HepG2 (cell line): Measurements from ENCODE around the gene TCFL5. TPM values are rescaled to one million over a fixed set of nuclear protein-coding genes. Genes with fewer than 3 reads are reported as not detected.
A peak's percentile ranks its signal among the peaks of the same experiment; 100 is the strongest.

Source experiments
- ATAC-seq: fragments of 200-7000 bp; cut with Tn5 transposase; 3 replicates; pipeline ENCODE4 v1.9.1; 2020; ENCODE audit warnings: mild to moderate bottlenecking, moderate library complexity
- BruUV-seq: library from RNA; stranded (reverse); fragments of 400-500 nt; replicated peaks from 2 replicates; lab custom pipeline; 2021; lab: Mats Ljungman, UMichigan
- CTCF ChIA-PET: fragments of 300-600 bp; formaldehyde crosslinking; extraction: SDS; loops from one replicate; lab custom pipeline; 2021; ENCODE audit warnings: low total read pairs, inconsistent platforms, low intra/inter-chr PET ratio; lab: Yijun Ruan, JAX
- POLR2A ChIA-PET: fragments of 350-600 bp; sonication (Branson Sonifier 250); formaldehyde crosslinking; loops from one replicate; lab custom pipeline; 2020; ENCODE audit warnings: antibody characterized with exemption, inconsistent platforms; lab: Yijun Ruan, JAX
- DNase-seq: peaks from one replicate; pipeline ENCODE4 v3.0.0-alpha.2; 2015; ENCODE audit warnings: low spot score
- FAIRE-seq: peaks from 3 replicates; lab custom pipeline; 2011; peaks lifted over from hg19 to GRCh38; lab: Jason Lieb, UNC
- H2AFZ ChIP-seq: one replicate; pipeline ENCODE4 v1.6.1; 2011; ENCODE audit warnings: low read length, inconsistent platforms
- H3K27ac ChIP-seq: fragments of 300-600 bp; 3 replicates; pipeline ENCODE4 v1.8.0; 2011; ENCODE audit warnings: mixed run types, mild to moderate bottlenecking, mixed read lengths, low read length, inconsistent platforms; ENCODE audit not compliant: insufficient read depth; ENCODE audit errors: extremely low read length
- H3K27me3 ChIP-seq, 2 experiments: fragments of 200-600 bp in 1 of 2; 2 replicates in 1 of 2; 3 replicates in 1 of 2; pipeline versions ENCODE4 v1.6.0 to v1.8.0; 2011; ENCODE audit warnings: low read length in 2 of 2, mild to moderate bottlenecking in 2 of 2, moderate library complexity in 2 of 2, inconsistent platforms in 1 of 2; ENCODE audit not compliant: insufficient read depth in 2 of 2, control insufficient read depth in 1 of 2
- H3K36me3 ChIP-seq, 2 experiments: fragments of 200-600 bp in 1 of 2; replicated peaks in 1 of 2; 2 replicates in 1 of 2; 3 replicates in 1 of 2; pipeline versions ENCODE4 v1.5.1 to v1.8.0; 2011; ENCODE audit warnings: low read length in 2 of 2, inconsistent platforms in 1 of 2; ENCODE audit not compliant: insufficient read depth in 2 of 2, control insufficient read depth in 1 of 2
- H3K4me1 ChIP-seq: 2 replicates; pipeline ENCODE4 v1.5.1; 2012; ENCODE audit warnings: low read length, inconsistent platforms; ENCODE audit not compliant: insufficient read depth
- H3K4me2 ChIP-seq: 2 replicates; pipeline ENCODE4 v1.6.0; 2011; ENCODE audit warnings: low read depth, low read length, inconsistent platforms
- H3K4me3 ChIP-seq, 3 experiments: fragments of 200-600 bp in 1 of 3; sonication (generic), shearing (Covaris generic) in 1 of 3; replicated peaks in 1 of 3; 2 replicates each; pipeline ENCODE4 v1.5.1; 2011 to 2016; ENCODE audit warnings: low read length in 3 of 3, inconsistent platforms in 2 of 3, low read depth in 2 of 3, mild to moderate bottlenecking in 2 of 3, control low read depth in 1 of 3, mixed read lengths in 1 of 3; ENCODE audit not compliant: insufficient read depth in 1 of 3
- H3K79me2 ChIP-seq: one replicate; pipeline ENCODE4 v1.6.1; 2011; ENCODE audit warnings: low read length, inconsistent platforms; ENCODE audit not compliant: insufficient read depth
- H3K9ac ChIP-seq: 2 replicates; pipeline ENCODE4 v1.6.0; 2011; ENCODE audit warnings: mild to moderate bottlenecking, low read depth, low read length, inconsistent platforms; ENCODE audit not compliant: insufficient read depth
- H3K9me3 ChIP-seq: 2 replicates; pipeline ENCODE4 v1.5.1; 2012; ENCODE audit warnings: mild to moderate bottlenecking, low read length
- H4K20me1 ChIP-seq: 2 replicates; pipeline ENCODE4 v1.6.0; 2011; ENCODE audit warnings: inconsistent platforms, mild to moderate bottlenecking, low read length, moderate library complexity; ENCODE audit not compliant: insufficient read depth
- HMGA1 ChIP-seq: sonication (generic); formaldehyde crosslinking; conservative IDR thresholded peaks from 2 replicates; pipeline ENCODE4 v1.4.0; 2020; ENCODE audit warnings: missing genetic modification reagents
- MBNL3 ChIP-seq: fragments of 250-450 bp; sonication (Bioruptor Pico); conservative IDR thresholded peaks from 2 replicates; pipeline ENCODE4 v1.8.0; 2022; ENCODE audit warnings: mild to moderate bottlenecking, inconsistent platforms
- POLR2A ChIP-seq, 2 experiments: IDR thresholded peaks; 2 replicates each; pipeline ENCODE4 v1.6.1; 2011; ENCODE audit warnings: low read depth in 2 of 2, low read length in 2 of 2, mild to moderate bottlenecking in 1 of 2, moderate library complexity in 1 of 2; ENCODE audit not compliant: insufficient read depth in 1 of 2
- RBM22 ChIP-seq: fragments of 200-400 bp; formaldehyde crosslinking; optimal IDR thresholded peaks from 2 replicates; pipeline ENCODE3; 2017; ENCODE audit warnings: mild to moderate bottlenecking, low read length, moderate library complexity
- SMAD3 ChIP-seq: sonication (generic); formaldehyde crosslinking; IDR thresholded peaks from 2 replicates; pipeline ENCODE4 v1.4.0; 2020; ENCODE audit warnings: missing genetic modification reagents
- SRSF4 ChIP-seq: fragments of 200-400 bp; formaldehyde crosslinking; IDR thresholded peaks from one replicate; pipeline ENCODE4 v1.6.1; 2018; ENCODE audit warnings: mild to moderate bottlenecking, low read depth, low read length, moderate library complexity; ENCODE audit not compliant: poor library complexity, severe bottlenecking
- THYN1 ChIP-seq: sonication (generic); formaldehyde crosslinking; IDR thresholded peaks from 2 replicates; pipeline ENCODE4 v1.8.1; 2023; ENCODE audit warnings: low read depth, mild to moderate bottlenecking, moderate library complexity, missing genetic modification reagents, borderline replicate concordance
- TIGD3 ChIP-seq: sonication (generic); formaldehyde crosslinking; IDR thresholded peaks from 2 replicates; pipeline ENCODE4 v1.5.1; 2020; ENCODE audit warnings: mild to moderate bottlenecking, missing genetic modification reagents, borderline replicate concordance
- ZNF224 ChIP-seq: sonication (generic); formaldehyde crosslinking; IDR thresholded peaks from 2 replicates; pipeline ENCODE4 v1.5.0; 2020; ENCODE audit warnings: mild to moderate bottlenecking, missing genetic modification reagents
- ZNF251 ChIP-seq: sonication (generic); formaldehyde crosslinking; IDR thresholded peaks from 2 replicates; pipeline ENCODE4 v1.9.0; 2021; ENCODE audit warnings: mild to moderate bottlenecking, missing genetic modification reagents
- ZNF317 ChIP-seq: sonication (generic); formaldehyde crosslinking; IDR thresholded peaks from 2 replicates; pipeline ENCODE4 v1.5.0; 2020; ENCODE audit warnings: mild to moderate bottlenecking, missing genetic modification reagents
- ZNF614 ChIP-seq: IDR thresholded peaks from 2 replicates; pipeline ENCODE4 v1.6.1; 2018; ENCODE audit warnings: missing biosample characterization, missing genetic modification reagents, inconsistent platforms, borderline replicate concordance
- ZNF687 ChIP-seq: sonication (generic); formaldehyde crosslinking; IDR thresholded peaks from 2 replicates; pipeline ENCODE4 v1.5.1; 2020; ENCODE audit warnings: mild to moderate bottlenecking, missing genetic modification reagents, moderate library complexity
- WGBS: methylation state at CpG from one replicate; pipeline ENCODE4 v1.1.6; 2017; ENCODE audit warnings: low lambda C conversion rate; 5-methylcytosine and 5-hydroxymethylcytosine counted together
- in situ Hi-C: cut with HindIII; loops from 2 replicates; pipeline ENCODE4 v1.10.0; 2017; ENCODE audit warnings: low pct_unique_long_range_greater_than_20kb; ENCODE audit not compliant: extremely low pct_ligation_motif_present
- intact Hi-C: fragments of 100-400 bp; cut with micrococcal nuclease; formaldehyde crosslinking; loops from one replicate; pipeline ENCODE4 v1.10.0; 2022; ENCODE audit not compliant: unreplicated experiment
- polyA plus RNA-seq, 8 experiments: library from polyadenylated mRNA; depleted of rRNA in 3 of 8; stranded (reverse) in 7 of 8; unstranded in 1 of 8; fragments of >200 nt; fragmentation: Illumina TruSeq in 4 of 8; extraction: Trizol in 4 of 8; gene quantifications; 2 replicates each; pipeline versions ENCODE4 v1.2.1 to v1.2.3, GENCODE V29; 2011 to 2016; ENCODE audit warnings: low read depth in 4 of 8, missing spikeins in 1 of 8, mixed read lengths in 1 of 8; ENCODE audit not compliant: insufficient read depth in 1 of 8
- total RNA-seq, 5 experiments: library from RNA; depleted of rRNA; stranded (reverse); fragments of >200 nt; fragmentation: Illumina TruSeq; extraction: Trizol; gene quantifications; 2 replicates each; pipeline ENCODE4 v1.2.3, GENCODE V29; 2016; ENCODE audit warnings: low read depth in 1 of 5
- TF ChIP-seq, protein P1 (sequence below): sonication (generic); formaldehyde crosslinking; conservative IDR thresholded peaks from 2 replicates; pipeline ENCODE4 v1.8.0; 2022; ENCODE audit warnings: missing genetic modification reagents
- TF ChIP-seq, protein P2 (sequence below): IDR thresholded peaks from 2 replicates; pipeline ENCODE4 v1.6.1; 2012; ENCODE audit warnings: low read depth, low read length, improper control_type of control experiment

Gene TCFL5
- total and polyA plus RNA-seq, 2 of the 13 experiments (the other 11 are each of a cell fraction or from before 2014, with no cell fraction given) = 14.8 to 20.0 TPM

DNA sequence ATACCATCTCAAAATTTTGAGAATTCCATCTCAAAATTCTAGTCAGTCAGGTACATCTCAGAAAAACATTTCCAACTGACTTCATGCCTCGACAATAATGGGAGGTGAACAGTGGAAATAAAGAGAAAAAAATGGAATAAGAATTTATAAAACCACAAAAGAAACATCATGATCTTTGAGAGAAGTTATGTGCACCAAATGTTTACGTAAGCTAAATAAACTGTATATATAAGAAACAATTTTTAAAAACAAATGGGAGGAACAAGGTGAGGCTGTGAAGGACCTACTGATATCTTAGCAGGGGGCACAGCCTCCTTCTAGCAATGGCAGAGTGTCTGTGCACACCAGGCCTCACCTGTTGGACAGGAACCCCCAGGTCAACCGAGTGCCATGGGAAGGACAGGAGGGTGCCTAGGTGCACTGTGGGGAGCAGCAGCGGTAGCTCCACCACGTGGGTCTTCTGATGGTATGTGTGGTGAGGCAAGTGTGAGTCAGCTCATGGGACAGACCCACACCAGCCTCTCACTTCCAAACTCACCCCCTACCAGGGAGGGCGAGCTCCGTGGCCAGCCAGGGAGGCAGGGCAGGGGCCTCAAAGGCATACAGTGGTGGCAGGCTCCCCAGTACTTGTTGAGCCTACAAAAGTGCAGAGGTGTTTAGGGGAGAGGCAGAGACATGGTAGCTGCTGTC, 41.4 kb upstream of the TCFL5 start:
- H3K9me3 ChIP-seq = no peaks in the 10 kb centered on the region
- in situ Hi-C loops (no loop called here), intact Hi-C loops (loop anchor here (5.0 kb wide), 2 partner anchors 34 to 49 kb away; partner anchors contain the start of genes GID8 and SLC17A9)
- no peak overlapping the region for H2AFZ ChIP-seq
- no peak overlapping the region for H3K27ac ChIP-seq
- ATAC-seq (no peak), FAIRE-seq (no peak), DNase-seq (no peak)
- ChIA-PET POLR2A (interaction anchor here (1.1 to 1.4 kb wide), 4 partner anchors 14 to 68 kb away, joined by 4 to 9 read pairs (median 5); partner anchors contain the start of gene GID8), CTCF (no interaction called here)
- peaks cover 26% of the 10 kb centered on the region for H4K20me1 ChIP-seq
- no peaks in the 10 kb centered on the region for H3K27me3 ChIP-seq
- H3K9ac ChIP-seq = no peak overlapping the region
- H3K79me2 ChIP-seq = peaks cover 11% of the 10 kb centered on the region
- BruUV-seq = no TSS peak
- peaks cover 35 to 69% of the 10 kb centered on the region in 2 experiments for H3K36me3 ChIP-seq
- peaks cover 32% of the 10 kb centered on the region for H3K4me1 ChIP-seq
- H3K4me3 ChIP-seq = no peak overlapping the region
- WGBS = 88% methylated on average over 7 of the region's 7 CpGs
- H3K4me2 ChIP-seq = no peak overlapping the region
- peak; percentile 93 for TF ChIP-seq RBM22
- no peak for TF ChIP-seq ZNF317 (CRISPR knock-in tag)
- 0 out of 2 replicates have a peak, but pooled peaks have one; percentile 80 for TF ChIP-seq ZNF251 (CRISPR knock-in tag)
- no peak for TF ChIP-seq ZNF224 (CRISPR knock-in tag)
- TF ChIP-seq MBNL3 (CRISPR knock-in tag) = no peak
- no peak for TF ChIP-seq ZNF614 (CRISPR knock-in tag)
- TF ChIP-seq TIGD3 (CRISPR knock-in tag) = no peak
- TF ChIP-seq SRSF4 = no peak
- no peak for TF ChIP-seq THYN1 (CRISPR knock-in tag)
- TF ChIP-seq, protein P1, sequence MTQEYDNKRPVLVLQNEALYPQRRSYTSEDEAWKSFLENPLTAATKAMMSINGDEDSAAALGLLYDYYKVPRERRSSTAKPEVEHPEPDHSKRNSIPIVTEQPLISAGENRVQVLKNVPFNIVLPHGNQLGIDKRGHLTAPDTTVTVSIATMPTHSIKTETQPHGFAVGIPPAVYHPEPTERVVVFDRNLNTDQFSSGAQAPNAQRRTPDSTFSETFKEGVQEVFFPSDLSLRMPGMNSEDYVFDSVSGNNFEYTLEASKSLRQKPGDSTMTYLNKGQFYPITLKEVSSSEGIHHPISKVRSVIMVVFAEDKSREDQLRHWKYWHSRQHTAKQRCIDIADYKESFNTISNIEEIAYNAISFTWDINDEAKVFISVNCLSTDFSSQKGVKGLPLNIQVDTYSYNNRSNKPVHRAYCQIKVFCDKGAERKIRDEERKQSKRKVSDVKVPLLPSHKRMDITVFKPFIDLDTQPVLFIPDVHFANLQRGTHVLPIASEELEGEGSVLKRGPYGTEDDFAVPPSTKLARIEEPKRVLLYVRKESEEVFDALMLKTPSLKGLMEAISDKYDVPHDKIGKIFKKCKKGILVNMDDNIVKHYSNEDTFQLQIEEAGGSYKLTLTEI (CRISPR knock-in tag) = no peak
- TF ChIP-seq POLR2A (IDR thresholded peaks at IDR 0.05; ENCODE audit: insufficient read depth in 1 of 2, low read depth in 2 of 2, low read length in 2 of 2) = peak; percentile 33 to 40; a peak in 1 of 4 replicates
- TF ChIP-seq HMGA1 (CRISPR knock-in tag) = no peak
- TF ChIP-seq ZNF687 (CRISPR knock-in tag) = peak; percentile 29
- TF ChIP-seq, protein P2, sequence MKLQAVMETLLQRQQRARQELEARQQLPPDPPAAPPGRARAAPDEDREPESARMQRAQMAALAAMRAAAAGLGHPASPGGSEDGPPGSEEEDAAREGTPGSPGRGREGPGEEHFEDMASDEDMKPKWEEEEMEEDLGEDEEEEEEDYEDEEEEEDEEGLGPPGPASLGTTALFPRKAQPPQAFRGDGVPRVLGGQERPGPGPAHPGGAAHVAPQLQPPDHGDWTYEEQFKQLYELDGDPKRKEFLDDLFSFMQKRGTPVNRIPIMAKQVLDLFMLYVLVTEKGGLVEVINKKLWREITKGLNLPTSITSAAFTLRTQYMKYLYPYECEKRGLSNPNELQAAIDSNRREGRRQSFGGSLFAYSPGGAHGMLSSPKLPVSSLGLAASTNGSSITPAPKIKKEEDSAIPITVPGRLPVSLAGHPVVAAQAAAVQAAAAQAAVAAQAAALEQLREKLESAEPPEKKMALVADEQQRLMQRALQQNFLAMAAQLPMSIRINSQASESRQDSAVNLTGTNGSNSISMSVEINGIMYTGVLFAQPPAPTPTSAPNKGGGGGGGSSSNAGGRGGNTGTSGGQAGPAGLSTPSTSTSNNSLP = no peak
- no peak for TF ChIP-seq SMAD3 (CRISPR knock-in tag)
